Stimulated activated CD4-positive, alpha-beta T cell treated with anti-CD3 and anti-CD28 coated beads, Interleukin-2, amount 100 ng/mL, for 24 hours (primary cell): ENCODE data around the gene DCBLD1.

Experiments used
- DNase-seq, 2 donors: peaks; one replicate each; pipeline ENCODE4 v3.0.0-alpha.2; 2020

The DCBLD1 gene

GRCh38 chr6:117561128-117561527 lies 78.7 kb downstream of the DCBLD1 start:
- no peak for DNase-seq

- DNase-seq, result no peak
Observed at GRCh38 chr6:117564681-117565080, 82.2 kb downstream of the DCBLD1 start.

GRCh38 chr6:117568247-117568646 lies 85.8 kb downstream of the DCBLD1 start:
- DNase-seq, result no peak

- no peak for DNase-seq
Observed at GRCh38 chr6:117568831-117569410, 86.4 kb downstream of the DCBLD1 start.

GRCh38 chr6:117573006-117573680 lies 90.7 kb downstream of the DCBLD1 start:
- no peak for DNase-seq

GRCh38 chr6:117574198-117574597 lies 91.7 kb downstream of the DCBLD1 start:
- no peak for DNase-seq

GRCh38 chr6:117585647-117586046 lies 103.2 kb downstream of the DCBLD1 start:
- DNase-seq, result no peak

- no peak for DNase-seq
Observed at GRCh38 chr6:117590447-117590846, 108.0 kb downstream of the DCBLD1 start.

GRCh38 chr6:117591405-117591804 lies 108.9 kb downstream of the DCBLD1 start:
- no peak for DNase-seq

- DNase-seq, result no peak
Observed at GRCh38 chr6:117592983-117593759, 110.7 kb downstream of the DCBLD1 start.

GRCh38 chr6:117595099-117595923 lies 112.8 kb downstream of the DCBLD1 start:
- DNase-seq, result no peak

GRCh38 chr6:117597755-117598154 lies 115.3 kb downstream of the DCBLD1 start:
- DNase-seq, result no peak
